Islet precursor cell (in vitro differentiated cells): ENCODE results near the gene CNGA3.

Experiments
- DNase-seq: peaks from one replicate; pipeline ENCODE4 v3.0.0-alpha.2; 2018

Gene CNGA3

DNA sequence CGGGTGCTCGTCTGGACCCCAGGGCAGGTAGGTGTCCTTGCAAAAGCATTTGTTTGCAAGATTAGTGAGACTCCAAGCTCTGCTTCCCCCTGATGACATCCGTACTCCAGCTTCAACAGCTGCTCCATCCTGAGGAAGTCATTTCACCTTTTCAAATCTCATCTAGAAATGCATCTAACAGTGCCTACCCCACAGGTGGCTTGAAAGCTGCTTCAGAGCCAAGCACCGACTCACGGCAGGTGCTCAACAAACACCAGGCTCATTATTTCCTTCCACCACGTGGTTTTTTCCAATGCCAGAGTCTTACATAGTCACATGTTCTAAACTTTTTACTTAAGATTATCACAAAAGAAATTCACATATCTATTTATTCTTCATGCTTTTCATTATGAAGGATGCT is 31.9 kb downstream of the CNGA3 start:
- DNase-seq = no peak

DNA sequence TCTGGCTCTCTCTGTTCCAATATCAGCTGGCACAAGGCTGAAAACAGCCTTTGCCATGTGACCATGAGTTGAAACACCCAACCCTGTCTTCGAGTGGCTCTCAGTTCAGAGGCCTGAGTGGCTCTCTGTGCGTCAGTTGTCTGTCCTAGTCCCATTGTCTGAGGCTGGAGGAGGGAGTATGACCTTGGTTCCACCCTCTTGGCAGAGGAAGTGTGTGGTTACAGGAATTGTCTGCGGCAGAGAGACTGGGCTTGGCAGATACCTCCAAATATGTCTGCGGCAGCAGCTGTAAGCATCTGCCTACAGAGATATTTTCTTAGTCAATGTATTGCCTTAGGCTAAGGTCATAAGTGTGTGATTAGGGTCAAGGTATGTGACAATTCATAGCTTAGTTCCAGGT is 32.6 kb downstream of the CNGA3 start:
- peak; percentile 59 for DNase-seq

DNA sequence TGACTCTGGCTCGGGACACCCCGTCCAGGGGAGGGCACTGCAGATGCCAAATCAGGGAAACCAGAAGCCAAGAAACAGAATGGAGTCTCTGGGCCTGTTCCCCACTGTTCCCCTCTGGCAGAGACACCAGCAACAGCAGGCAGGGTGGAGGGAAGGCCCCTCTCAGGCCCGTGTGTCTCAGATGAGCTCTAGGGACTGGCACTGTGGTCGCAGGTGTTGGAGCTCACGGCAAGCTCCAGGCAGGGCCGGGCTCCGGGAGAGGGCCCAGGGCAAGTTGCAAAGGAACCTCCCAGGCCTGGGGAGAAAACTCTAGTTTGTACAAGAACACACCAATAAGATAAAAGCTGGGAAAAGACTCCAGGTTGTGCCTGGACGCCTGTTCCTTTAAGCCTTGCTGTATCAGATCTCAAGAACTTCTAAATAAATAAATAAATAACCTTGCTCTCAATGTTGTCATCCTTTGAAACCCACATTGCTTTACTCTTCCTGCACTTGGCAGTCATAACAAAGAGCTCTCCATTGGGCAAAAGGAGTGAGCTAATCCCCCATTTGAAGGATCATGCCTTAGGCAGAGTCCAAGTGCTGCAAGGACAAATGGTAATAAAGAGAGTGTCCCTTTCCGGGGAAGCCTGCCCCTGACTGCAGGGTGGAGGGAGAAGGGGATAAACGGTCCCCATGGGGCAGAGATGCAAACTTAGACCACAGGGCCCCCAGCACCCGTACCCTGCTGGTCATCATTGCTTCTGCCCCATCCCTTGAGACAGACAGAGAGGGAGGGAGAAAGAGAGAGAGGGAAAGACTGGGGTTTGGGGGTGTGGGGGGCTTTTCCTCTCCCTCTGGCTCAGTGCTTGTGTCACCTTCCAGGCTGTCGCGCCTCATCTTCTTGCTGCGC is 33.3 kb downstream of the CNGA3 start:
- DNase-seq = peak; percentile 49

DNA sequence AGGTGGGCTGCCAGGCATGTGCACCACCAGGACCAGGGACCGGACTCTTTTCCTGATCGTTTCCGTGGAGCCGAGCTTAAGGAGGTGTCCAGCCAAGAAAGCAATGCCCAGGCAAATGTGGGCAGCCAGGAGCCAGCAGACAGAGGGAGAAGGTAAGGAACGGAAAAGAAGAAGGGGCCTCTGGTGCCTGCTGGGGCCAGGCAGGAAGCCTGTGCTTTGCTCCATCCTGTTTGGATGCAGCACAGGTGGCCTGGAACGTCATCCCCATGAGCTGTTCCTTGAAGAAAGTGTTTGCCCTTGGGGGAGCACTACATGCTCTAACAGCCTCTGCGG is 33.9 kb downstream of the CNGA3 start:
- DNase-seq = peak; percentile 48

DNA sequence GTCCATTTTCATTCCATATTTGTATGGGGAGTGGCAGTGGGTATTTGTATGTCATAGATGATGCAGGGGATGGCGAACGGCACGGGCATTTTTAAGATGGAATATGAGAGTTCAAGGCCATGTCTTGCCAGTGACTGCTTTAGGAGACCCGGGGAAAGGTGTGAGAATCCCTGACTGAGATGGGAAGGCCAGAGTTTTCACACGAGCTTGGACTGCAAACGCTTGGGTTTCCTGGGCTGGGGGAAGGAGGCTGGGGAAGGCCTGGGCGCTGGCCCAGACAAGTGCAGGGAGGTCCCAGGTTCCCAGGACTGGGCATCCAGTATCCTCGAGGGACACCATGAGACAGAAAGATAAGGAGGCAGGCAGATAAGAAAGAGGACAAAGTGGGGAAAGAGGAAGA is 35.2 kb downstream of the CNGA3 start:
- DNase-seq = peak; percentile 41

DNA sequence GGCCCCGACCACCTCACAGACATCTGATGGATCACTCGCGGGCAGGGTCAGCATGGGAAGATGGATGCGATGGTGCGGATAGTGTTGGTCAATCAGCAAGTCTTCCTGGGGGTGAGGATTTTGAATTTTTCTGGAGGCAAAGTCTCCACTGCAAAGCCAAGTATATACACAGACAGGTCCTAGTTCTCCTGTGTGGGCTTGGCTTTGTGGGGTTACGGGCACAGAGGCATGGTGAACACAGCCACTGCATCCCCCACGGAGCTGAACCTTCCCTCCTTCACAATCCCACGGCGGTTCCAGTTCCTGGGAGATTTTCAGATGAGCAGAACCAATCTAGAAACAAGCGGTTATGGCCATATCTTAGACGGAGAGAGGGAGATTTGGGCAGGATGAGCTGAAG is 35.8 kb downstream of the CNGA3 start:
- peak; percentile 19 for DNase-seq

DNA sequence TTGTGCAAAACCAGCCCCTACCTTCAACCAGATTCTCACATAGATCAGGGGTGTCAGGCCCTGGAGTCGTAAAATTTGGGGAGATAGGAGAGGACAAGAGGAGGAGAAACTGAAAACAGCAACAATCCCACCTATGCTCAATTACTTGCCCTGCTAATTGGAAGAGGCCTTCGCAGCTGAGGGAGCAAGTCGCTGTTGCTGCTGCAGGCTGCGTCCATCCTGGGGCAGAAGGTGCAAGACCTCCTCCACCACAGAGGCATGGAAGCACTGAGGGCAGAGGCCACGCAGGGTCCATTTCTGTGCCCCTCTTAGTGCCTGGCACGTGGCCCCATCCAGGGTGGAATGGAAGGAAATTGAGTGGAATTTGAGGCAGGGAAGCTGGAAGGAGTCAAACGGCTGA is 36.5 kb downstream of the CNGA3 start:
- DNase-seq = peak; percentile 32

DNA sequence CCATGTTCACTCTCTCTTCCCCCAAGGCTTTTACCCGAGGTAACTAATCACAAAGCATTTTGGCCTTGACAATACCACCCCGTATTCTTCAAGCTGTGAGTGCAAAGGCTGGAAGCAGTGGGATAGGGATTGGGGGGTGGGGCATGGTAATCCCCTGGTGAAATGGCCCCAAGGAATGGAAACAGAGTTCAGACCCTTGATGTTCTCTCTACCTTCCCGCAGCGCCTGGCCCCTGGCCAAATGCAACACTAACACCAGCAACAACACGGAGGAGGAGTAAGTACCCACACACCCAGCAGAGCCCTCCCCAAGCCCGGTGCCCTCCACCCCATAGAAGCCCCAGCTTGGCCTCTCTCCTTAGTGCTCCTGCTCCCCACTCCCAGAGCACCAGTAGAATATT is 36.9 kb downstream of the CNGA3 start:
- peak; percentile 20 for DNase-seq

DNA sequence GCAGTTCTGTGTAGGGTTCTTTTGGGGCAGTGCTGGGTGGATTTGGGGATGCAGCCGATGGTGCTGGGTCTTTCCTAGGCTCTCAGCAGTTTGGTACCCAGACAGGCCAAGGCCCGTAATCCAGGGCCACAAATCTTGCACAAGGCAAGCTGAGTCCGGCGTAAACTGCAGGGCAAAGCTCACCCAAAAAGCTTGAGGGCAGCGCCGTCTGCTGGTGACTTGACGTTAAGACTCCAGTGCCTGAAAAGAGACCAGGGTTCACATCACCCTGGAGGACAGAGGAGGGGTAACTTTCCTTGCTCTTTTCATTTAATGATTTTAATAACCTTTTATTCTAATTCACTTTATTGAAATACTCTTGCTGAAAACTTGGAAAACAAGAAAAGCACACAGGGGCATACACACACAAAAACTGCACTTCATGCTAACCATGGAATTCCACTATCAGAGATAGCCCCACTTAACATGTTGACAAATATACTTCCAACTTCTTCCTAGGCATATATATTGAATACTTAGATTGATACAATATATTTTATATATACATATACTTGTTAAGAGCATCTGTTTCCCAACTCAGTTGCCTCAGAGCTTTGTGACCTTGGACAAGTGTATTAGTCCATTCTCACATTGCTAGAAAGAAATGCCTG is 38.9 kb downstream of the CNGA3 start:
- peak; percentile 86 for DNase-seq

DNA sequence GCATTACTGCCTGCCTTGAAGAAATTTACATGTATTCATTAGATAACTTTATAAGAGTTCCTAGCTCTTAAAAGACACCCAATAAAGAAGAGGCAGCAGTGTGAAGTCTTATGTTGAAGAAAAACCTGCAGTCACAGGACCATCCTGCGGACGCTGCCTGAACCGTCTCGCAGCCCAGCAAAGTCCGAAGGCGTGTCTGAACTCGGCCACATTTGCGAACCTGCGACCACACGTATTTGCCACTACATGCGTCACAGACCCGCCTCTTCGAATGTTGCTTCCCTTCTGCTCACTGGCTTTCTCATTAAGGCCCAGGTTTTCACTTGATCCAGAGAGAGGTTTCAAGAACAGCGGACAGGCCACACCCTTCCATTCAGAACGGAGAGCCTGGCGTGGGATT is 41.2 kb downstream of the CNGA3 start:
- DNase-seq = no peak

DNA sequence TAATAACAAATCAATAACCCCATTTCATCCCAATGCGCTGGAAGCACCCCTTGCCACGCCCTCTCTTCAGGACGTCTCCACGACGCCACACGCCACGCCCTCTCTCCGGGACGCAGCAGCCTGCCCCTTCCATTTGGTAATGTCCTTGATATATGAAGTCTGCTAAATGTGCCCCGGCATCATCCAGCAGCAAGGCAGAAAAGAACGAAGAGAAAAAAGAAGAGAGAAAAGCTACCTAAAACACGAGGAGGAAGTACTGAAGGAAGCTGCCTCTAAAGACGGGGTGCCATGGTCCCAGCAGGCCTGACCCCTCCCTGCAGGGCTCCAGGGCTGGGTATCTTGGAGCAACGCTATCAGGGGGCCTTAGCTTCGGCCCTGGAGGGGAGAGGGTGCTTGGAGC is 41.8 kb downstream of the CNGA3 start:
- no peak for DNase-seq

DNA sequence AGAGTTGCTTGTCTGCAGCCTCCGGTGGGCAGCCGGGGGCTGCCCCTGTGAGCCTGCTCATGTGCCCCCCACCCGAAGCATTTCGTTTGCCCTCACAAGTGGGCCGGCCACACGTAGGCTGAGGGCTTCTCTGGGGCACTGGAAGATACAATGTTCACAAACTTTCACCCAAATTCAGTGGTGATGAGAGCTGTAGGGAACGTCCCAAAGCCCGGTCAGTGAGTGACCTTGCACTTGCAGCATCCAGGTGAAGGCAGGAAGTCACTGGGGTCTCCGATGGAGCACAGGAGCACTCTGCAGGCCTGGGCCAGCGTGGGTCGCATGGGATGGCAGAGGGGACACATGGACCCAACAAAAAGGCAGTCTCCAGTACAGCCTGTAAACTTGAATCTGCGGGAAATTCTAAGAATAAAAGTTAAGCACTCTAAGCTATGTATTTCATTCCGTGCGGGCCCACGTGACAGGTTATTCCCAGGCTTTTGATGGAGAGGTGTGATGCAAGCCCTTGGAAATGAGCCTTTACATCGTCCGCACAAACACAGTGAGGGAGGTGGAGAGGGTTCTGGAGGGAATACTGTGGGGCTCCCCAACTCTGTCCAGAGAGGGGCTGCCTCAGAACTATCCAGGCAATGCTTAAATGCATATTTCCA is 42.5 kb downstream of the CNGA3 start:
- DNase-seq = no peak

DNA sequence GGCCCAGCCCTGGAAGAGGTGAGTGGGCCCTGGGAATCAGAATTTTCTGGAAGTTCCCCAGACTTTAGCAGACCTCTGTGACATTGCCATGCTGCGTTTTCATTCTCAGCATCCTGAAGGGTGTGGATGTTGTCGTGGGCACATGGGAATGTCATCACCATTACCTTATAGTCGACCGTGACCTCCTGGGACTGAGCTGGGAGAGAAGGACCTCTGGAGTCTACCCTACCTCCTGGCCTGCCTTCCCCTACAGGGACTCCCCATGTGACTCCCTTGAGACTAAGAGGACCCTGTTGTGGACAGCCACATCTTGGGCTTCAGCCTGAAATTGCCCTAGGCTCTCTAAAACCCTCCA is 43.0 kb downstream of the CNGA3 start:
- no peak for DNase-seq

DNA sequence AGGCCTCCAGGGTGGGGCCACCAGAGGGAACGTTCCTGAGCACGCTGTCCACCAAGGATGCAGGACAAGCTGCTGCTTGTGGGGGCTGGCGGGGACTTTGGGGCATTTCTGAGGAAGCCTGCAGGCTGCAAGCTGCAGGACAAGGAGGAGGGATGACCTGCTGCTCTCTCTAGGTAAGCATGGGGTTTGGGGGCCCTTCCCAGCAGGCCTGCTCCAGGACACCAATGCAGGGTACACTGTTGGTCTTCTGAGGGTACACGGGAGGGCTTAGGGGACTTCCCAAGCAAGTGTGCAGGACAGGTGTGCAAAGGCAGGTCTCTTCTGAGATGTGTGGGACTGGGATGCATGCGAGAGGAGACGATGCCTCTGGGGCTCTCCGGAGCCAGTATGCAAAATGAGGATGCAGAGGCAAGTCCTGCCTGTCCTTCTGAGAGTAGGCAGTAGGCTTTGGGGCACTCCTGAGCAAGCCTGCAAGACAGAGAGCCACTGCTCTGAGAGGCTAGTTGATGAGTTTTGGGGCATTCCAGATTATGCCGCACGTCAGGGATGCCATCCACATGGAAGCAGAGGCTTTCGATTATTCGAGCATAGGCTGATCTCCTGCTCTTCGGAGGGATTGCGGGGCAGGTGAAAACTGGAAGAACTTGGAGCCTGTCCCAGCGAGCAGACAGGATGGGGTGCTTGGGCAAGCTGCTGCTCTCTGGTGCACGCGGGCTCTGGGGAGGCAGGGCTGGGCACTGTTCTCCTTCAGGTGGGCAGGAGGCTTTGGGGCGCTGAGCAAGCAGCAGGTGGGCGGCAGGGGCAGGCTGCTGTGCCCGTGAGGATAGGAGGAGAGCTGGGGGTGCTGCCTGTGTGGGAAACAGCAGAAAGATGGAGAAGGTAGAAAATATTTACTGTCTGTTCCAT is 44.6 kb downstream of the CNGA3 start:
- peak; percentile 48 for DNase-seq

DNA sequence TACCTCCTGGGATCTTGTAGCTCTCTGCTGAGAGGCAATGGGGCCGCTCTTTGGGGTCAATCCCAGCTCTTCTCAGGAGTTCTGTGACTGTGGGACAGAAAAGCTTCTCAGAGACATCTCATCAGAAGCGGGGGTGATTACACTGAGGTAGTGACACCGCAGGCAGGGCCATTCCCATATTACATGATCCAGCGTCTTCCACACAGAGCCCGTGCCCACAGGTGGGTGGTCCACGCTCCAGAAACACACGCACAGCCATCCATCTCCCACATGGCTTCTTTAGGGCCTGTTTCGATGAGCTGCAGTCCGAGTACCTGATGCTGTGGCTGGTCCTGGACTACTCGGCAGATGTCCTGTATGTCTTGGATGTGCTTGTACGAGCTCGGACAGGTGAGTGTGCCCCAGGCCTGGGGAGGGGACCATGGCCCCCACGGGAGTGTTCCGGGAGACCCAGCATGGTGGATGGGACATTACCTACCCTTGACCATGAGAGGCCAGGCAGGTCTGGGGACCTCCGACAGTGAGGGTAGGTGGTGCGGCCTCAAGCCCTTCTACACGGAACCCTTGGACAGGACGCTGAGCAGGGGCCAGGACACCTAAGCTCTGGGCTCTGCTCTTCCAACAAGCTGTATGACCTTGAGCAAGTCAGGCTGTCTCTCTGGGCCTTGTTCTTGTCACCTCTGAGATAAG is 45.5 kb downstream of the CNGA3 start:
- DNase-seq = peak; percentile 40

DNA sequence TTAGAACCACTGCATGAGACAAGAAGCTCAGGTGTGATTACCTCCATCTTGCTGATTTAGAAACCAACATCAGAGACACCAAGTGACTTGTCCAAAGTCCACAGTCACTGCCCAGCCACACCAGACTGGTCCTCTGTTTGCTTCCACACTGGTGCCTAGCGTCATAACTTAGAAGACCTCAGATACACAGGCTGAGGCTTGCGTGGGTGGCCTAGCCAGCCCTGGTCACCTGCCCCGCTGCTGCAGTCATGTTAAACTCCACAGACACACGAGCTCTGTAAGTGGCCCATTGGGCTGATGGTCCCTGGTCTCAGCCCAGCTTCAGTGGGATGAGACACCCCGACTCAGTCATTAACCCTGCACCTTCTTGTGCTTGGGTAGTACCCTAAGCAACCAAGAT is 47.1 kb downstream of the CNGA3 start:
- peak; percentile 26 for DNase-seq

DNA sequence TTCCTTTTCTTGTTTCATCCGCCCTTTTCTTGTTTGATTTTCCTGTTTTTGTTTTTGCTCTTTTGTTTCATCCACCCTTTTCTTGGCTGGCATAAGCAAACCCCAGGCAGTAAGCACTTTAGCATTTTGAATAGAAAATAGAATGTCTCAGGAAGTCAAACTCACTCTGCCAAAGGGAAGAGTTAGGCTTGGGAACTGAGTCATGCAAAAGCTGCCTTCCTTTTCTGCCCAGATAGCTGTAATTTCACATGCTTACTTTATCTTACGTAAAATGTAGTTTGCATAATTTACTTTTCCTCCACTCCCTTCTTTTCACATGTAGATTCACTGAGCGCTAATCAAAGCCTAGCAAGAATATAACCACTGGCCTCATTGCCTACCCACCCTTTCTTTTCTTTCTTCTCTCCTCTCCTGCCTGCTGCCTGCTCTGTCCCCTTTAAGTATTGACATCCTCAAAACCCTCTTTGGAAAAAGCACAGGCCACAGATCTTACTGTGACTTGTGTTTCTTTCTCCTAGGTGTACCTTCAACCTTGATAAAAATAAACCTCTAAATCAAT is 48.4 kb downstream of the CNGA3 start:
- no peak for DNase-seq

DNA sequence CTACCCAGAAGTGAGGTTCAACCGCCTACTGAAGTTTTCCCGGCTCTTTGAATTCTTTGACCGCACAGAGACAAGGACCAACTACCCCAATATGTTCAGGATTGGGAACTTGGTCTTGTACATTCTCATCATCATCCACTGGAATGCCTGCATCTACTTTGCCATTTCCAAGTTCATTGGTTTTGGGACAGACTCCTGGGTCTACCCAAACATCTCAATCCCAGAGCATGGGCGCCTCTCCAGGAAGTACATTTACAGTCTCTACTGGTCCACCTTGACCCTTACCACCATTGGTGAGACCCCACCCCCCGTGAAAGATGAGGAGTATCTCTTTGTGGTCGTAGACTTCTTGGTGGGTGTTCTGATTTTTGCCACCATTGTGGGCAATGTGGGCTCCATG is 49.7 kb downstream of the CNGA3 start:
- no peak for DNase-seq

DNA sequence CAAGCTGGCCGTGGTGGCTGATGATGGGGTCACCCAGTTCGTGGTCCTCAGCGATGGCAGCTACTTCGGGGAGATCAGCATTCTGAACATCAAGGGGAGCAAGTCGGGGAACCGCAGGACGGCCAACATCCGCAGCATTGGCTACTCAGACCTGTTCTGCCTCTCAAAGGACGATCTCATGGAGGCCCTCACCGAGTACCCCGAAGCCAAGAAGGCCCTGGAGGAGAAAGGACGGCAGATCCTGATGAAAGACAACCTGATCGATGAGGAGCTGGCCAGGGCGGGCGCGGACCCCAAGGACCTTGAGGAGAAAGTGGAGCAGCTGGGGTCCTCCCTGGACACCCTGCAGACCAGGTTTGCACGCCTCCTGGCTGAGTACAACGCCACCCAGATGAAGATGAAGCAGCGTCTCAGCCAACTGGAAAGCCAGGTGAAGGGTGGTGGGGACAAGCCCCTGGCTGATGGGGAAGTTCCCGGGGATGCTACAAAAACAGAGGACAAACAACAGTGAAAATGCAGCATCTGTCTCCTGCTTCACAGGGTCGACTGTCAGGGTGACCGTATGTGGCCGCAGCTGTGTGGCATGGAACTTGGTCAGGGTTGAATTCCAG is 50.6 kb downstream of the CNGA3 start:
- no peak for DNase-seq

DNA sequence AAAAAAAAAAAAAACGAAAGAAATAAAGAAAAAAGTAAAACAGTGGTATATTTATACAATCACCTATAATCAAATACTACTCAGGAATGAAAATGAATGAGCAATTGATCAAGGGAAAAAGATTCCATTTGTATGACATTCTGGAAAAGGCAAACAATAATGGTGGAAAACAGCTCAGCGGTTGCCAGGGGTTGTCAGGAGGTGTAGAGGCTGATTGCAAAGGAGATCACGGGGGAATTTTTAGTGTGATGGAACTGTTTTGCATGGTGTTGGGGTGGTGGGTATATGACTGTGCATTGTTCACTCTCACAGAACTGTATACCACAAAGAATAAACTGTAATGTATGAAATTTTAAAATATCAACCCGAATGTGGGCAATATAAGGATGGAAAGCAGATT is 52.9 kb downstream of the CNGA3 start:
- no peak for DNase-seq

DNA sequence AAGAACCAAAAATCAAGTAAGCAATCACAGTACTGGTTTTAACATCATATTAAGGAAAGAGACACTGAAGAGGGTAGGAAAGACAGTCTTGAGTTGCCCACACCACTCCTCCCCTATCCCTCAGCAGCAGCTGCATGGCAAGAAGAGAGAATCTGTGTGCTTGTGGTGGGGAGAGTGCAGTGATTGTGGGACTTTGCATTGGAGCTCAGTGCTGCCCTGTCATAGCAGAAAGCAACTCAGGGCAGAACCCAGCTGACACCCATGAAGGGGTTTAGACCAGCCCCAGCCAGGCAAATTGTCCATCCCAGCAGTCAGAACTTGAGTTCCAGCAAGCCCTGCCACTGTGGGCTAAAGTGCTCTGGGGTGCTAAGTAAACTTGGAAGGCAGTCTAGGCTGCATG is 57.6 kb downstream of the CNGA3 start:
- no peak for DNase-seq
